Pericardium fibroblast (primary cell): ENCODE measurements around the gene PLSCR5. TPM values are rescaled to one million over a fixed set of nuclear protein-coding genes. Genes with fewer than 3 reads are reported as not detected.

Experiments
- total RNA-seq: library from RNA; depleted of rRNA; stranded (reverse); fragments of >200 nt; gene quantifications from 2 replicates; pipeline ENCODE4 v1.2.3, GENCODE V29; 2015

PLSCR5 gene
- total RNA-seq = not detected in 2 replicates

GRCh38 chr3:146605106-146605505 lies at the start of gene PLSCR5:
Gene PLSCR5, minus strand, starts transcription at chr3:146605346. Its CDS starts 134 bp downstream, at chr3:146605212.

GRCh38 chr3:146544002-146544928 lies 60.9 kb downstream of the PLSCR5 start, which contains the start of gene PLSCR1:
Gene PLSCR1, minus strand, starts transcription at chr3:146544607. Its CDS starts 8,055 bp downstream, at chr3:146536552.

Other genes with a start within 250 kb of the PLSCR5 start
- gene PLSCR2, start 135.8 kb downstream of the PLSCR5 start, total RNA-seq = not detected in 2 replicates
- 78.2 and 172 TPM in 2 replicates for gene PLSCR1, start 60.7 kb downstream of the PLSCR5 start, total RNA-seq